CD4-positive, alpha-beta T cell (primary cell): ENCODE results near the gene FBRSL1. TPM values are rescaled to one million over a fixed set of nuclear protein-coding genes. Genes with fewer than 3 reads are reported as not detected.

ENCODE experiments used
- ATAC-seq: fragments of 200-7000 bp; cut with Tn5 transposase; one replicate; pipeline ENCODE4 v1.10.0; 2022; ENCODE audit warnings: mild to moderate bottlenecking; ENCODE audit not compliant: poor library complexity
- CTCF ChIA-PET: fragments of 350-600 bp; sonication (Branson Sonifier 250); formaldehyde crosslinking; loops from one replicate; lab custom pipeline; 2021; ENCODE audit warnings: antibody characterized with exemption, inconsistent platforms; lab: Charles Lee
- POLR2A ChIA-PET: fragments of 350-600 bp; sonication (Branson Sonifier 250); formaldehyde crosslinking; loops from one replicate; lab custom pipeline; 2021; ENCODE audit warnings: antibody characterized with exemption, inconsistent platforms; lab: Charles Lee
- DNase-seq, 14 experiments: peaks; one replicate each; pipeline ENCODE4 v3.0.0-alpha.2; 2013 to 2020; ENCODE audit warnings: mixed read lengths in 2 of 14
- H3K27ac ChIP-seq, 2 donors: one replicate each; pipeline versions ENCODE4 v1.5.1 to v1.7.0; 2013; ENCODE audit warnings: low read length in 2 of 2, low read depth in 1 of 2, mild to moderate bottlenecking in 1 of 2
- H3K27me3 ChIP-seq, 2 experiments: 1 replicate in 1 of 2; 2 replicates in 1 of 2; pipeline versions ENCODE4 v1.6.1 to v1.7.0; 2013; ENCODE audit warnings: low read length in 2 of 2, control low read depth in 1 of 2, mild to moderate bottlenecking in 1 of 2, moderate library complexity in 1 of 2; ENCODE audit not compliant: insufficient read depth in 2 of 2, control insufficient read depth in 1 of 2
- H3K36me3 ChIP-seq: one replicate; pipeline ENCODE4 v1.6.1; 2013; ENCODE audit warnings: low read length, control low read depth; ENCODE audit not compliant: insufficient read depth
- H3K4me1 ChIP-seq: one replicate; pipeline ENCODE4 v1.6.1; 2013; ENCODE audit warnings: low read length, control low read depth; ENCODE audit not compliant: insufficient read depth
- H3K4me3 ChIP-seq: one replicate; pipeline ENCODE4 v1.5.1; 2013; ENCODE audit warnings: mild to moderate bottlenecking, low read length, moderate library complexity
- H3K9me3 ChIP-seq, 2 experiments: 1 replicate in 1 of 2; 2 replicates in 1 of 2; pipeline versions ENCODE4 v1.6.1 to v1.7.0; 2013; ENCODE audit warnings: low read length in 2 of 2, mild to moderate bottlenecking in 2 of 2, control low read depth in 1 of 2, moderate library complexity in 1 of 2; ENCODE audit not compliant: control insufficient read depth in 1 of 2, insufficient read depth in 1 of 2
- H3K27ac Mint-ChIP-seq: one replicate; pipeline ENCODE4 v1.8.0; 2020; ENCODE audit warnings: mixed read lengths
- H3K27me3 Mint-ChIP-seq: one replicate; pipeline ENCODE4 v1.8.0; 2021; ENCODE audit warnings: mixed read lengths
- H3K36me3 Mint-ChIP-seq: one replicate; pipeline ENCODE4 v1.8.0; 2021; ENCODE audit warnings: low read depth, mixed read lengths
- H3K4me1 Mint-ChIP-seq: one replicate; pipeline ENCODE4 v1.8.0; 2021; ENCODE audit warnings: low read depth, mixed read lengths
- H3K4me3 Mint-ChIP-seq: one replicate; pipeline ENCODE4 v1.8.0; 2020; ENCODE audit warnings: mild to moderate bottlenecking, mixed read lengths
- H3K9me3 Mint-ChIP-seq: one replicate; pipeline ENCODE4 v1.8.0; 2020; ENCODE audit warnings: mixed read lengths
- CTCF ChIP-seq: fragments of 200-600 bp; IDR thresholded peaks from one replicate; pipeline ENCODE4 v1.8.0; 2022; ENCODE audit warnings: antibody characterized with exemption, mild to moderate bottlenecking
- intact Hi-C, 2 experiments: fragments of 100-400 bp; cut with DNase I in 1 of 2; cut with micrococcal nuclease in 1 of 2; formaldehyde crosslinking; loops; one replicate each; pipeline versions ENCODE4 v1.15.1 to v1.9.0; 2023 to 2025; cut with DNase I, micrococcal nuclease
- total RNA-seq, 174 experiments: library from RNA in 2 of 174; stranded (reverse) in 2 of 174; gene quantifications; one replicate each; pipeline ENCODE4 v1.2.3 and lab custom pipeline; 2021 to 2026

Gene FBRSL1
- total RNA-seq, 2 experiments from 2014 or later = 75.8 to 80.7 TPM

GRCh38 chr12:132545955-132546354 lies 56.0 kb downstream of the FBRSL1 start:
- Histone ChIP-seq H3K4me1 (peaks cover 14% of the 10 kb centered on the region), H3K4me3 (no peak overlapping the region), H3K9me3 (no peaks in the 10 kb centered on the region), H3K27ac (no peak overlapping the region), H3K36me3 (peaks cover 22% of the 10 kb centered on the region), H3K27me3 (no peaks in the 10 kb centered on the region)
- intact Hi-C loops = no loop called here
- TF ChIP-seq CTCF = no peak
- no peak overlapping the region for H3K4me3 Mint-ChIP-seq
- no peaks in the 10 kb centered on the region for H3K27me3 Mint-ChIP-seq
- no peaks in the 10 kb centered on the region for H3K36me3 Mint-ChIP-seq
- H3K9me3 Mint-ChIP-seq = no peaks in the 10 kb centered on the region
- ATAC-seq (no peak), DNase-seq (no peak)
- ChIA-PET POLR2A (no interaction called here), CTCF (no interaction called here)
- no peak overlapping the region for H3K27ac Mint-ChIP-seq
- H3K4me1 Mint-ChIP-seq = peaks cover 5% of the 10 kb centered on the region

- H3K4me3 ChIP-seq = no peak overlapping the region
- no peaks in the 10 kb centered on the region for H3K27me3 Mint-ChIP-seq
- CTCF ChIA-PET = no interaction called here
- peaks cover 5% of the 10 kb centered on the region for H3K4me1 Mint-ChIP-seq
- intact Hi-C loops = no loop called here
- no peaks in the 10 kb centered on the region for H3K36me3 Mint-ChIP-seq
- H3K36me3 ChIP-seq = peaks cover 22% of the 10 kb centered on the region
- POLR2A ChIA-PET = no interaction called here
- TF ChIP-seq CTCF = no peak
- peaks cover 14% of the 10 kb centered on the region for H3K4me1 ChIP-seq
- no peaks in the 10 kb centered on the region for H3K9me3 ChIP-seq
- no peak overlapping the region for H3K27ac ChIP-seq
- no peak overlapping the region for H3K4me3 Mint-ChIP-seq
- ATAC-seq (no peak), DNase-seq (no peak)
- no peak overlapping the region for H3K27ac Mint-ChIP-seq
- H3K9me3 Mint-ChIP-seq = no peaks in the 10 kb centered on the region
- H3K27me3 ChIP-seq = no peaks in the 10 kb centered on the region
Measured at GRCh38 chr12:132546647-132547046, 56.7 kb downstream of the FBRSL1 start.

GRCh38 chr12:132547205-132547740 lies 57.3 kb downstream of the FBRSL1 start:
- Mint-ChIP-seq H3K36me3 (peaks cover 3% of the 10 kb centered on the region), H3K9me3 (no peaks in the 10 kb centered on the region), H3K4me3 (no peak overlapping the region), H3K4me1 (peaks cover 5% of the 10 kb centered on the region), H3K27ac (no peak overlapping the region), H3K27me3 (no peaks in the 10 kb centered on the region)
- peaks cover 14% of the 10 kb centered on the region for H3K4me1 ChIP-seq
- no peak for TF ChIP-seq CTCF
- CTCF ChIA-PET = no interaction called here
- DNase-seq (no peak), ATAC-seq (no peak)
- H3K9me3 ChIP-seq = peaks cover 0 to 4% of the 10 kb centered on the region in 2 experiments
- POLR2A ChIA-PET = no interaction called here
- no peaks in the 10 kb centered on the region for H3K27me3 ChIP-seq
- H3K27ac ChIP-seq = no peak overlapping the region
- intact Hi-C loops = no loop called here
- peaks cover 23% of the 10 kb centered on the region for H3K36me3 ChIP-seq
- H3K4me3 ChIP-seq = no peak overlapping the region
